Cardiac muscle cell (in vitro differentiated cells and primary cell): ENCODE data around the gene NHSL2. TPM values are rescaled to one million over a fixed set of nuclear protein-coding genes. Genes with fewer than 3 reads are reported as not detected.
A peak's percentile ranks its signal among the peaks of the same experiment; 100 is the strongest.

Experiments used
- DNase-seq, 2 donors: peaks; one replicate each; pipeline versions ENCODE4 v3.0.0 to v3.0.0-alpha.2; 2010 to 2017; ENCODE audit warnings: low read depth in 1 of 2, low spot score in 1 of 2
- H3K27ac ChIP-seq: fragments of 200-600 bp; sonication (generic); 2 replicates; pipeline ENCODE4 v1.5.1; 2016
- H3K27me3 ChIP-seq: fragments of 200-600 bp; sonication (generic); 2 replicates; pipeline ENCODE4 v1.6.0; 2016; ENCODE audit warnings: control low read depth
- H3K36me3 ChIP-seq: fragments of 200-600 bp; sonication (generic); 2 replicates; pipeline ENCODE4 v1.5.1; 2016; ENCODE audit warnings: control low read depth
- H3K4me1 ChIP-seq: fragments of 200-600 bp; sonication (generic); 2 replicates; pipeline ENCODE4 v1.8.1; 2017; ENCODE audit warnings: low read depth, mild to moderate bottlenecking, mixed run types
- H3K4me3 ChIP-seq: fragments of 200-600 bp; sonication (generic); 2 replicates; pipeline ENCODE4 v1.5.1; 2016; ENCODE audit warnings: mild to moderate bottlenecking
- H3K9me3 ChIP-seq: fragments of 200-600 bp; sonication (generic); 2 replicates; pipeline ENCODE4 v1.5.1; 2017; ENCODE audit warnings: low read depth, mild to moderate bottlenecking, control low read depth
- polyA plus RNA-seq: library from polyadenylated mRNA; unstranded; fragments of >200 nt; fragmentation: Nextera tagmentation; extraction: Ambion mirVana; gene quantifications from 2 replicates; pipeline ENCODE4 v1.2.1, GENCODE V29; 2016
- total RNA-seq: library from RNA; depleted of rRNA; stranded (reverse); fragments of >200 nt; gene quantifications from 2 replicates; pipeline ENCODE4 v1.2.3, GENCODE V29; 2016
- TF ChIP-seq, protein P1 (sequence below): IDR thresholded peaks from 2 replicates; pipeline ENCODE4 v1.5.1; 2012; ENCODE audit warnings: low read depth, mild to moderate bottlenecking, low read length

The NHSL2 gene
- total and polyA plus RNA-seq, 2 experiments from 2014 or later, result 6.6 to 7.9 TPM

DNA sequence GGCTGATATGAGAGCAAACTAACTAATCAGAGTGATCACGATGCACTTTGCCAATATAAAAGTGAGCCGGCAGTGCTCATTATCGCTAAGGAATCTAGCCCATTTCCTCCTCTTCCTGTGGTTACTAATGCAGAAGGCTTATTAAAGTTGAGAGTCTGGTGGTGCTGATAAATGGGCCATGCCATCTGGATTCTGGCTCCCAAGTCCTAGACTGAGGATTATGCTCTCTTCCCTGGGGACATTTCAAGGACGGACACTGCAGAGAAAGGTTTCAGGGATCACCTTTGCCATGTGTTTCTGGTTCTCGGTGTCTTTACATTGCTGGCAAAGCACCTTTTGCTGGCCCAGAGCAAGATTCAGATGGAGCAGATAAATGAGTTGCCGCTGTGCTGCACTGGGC, 135.8 kb downstream of the NHSL2 start:
- Histone ChIP-seq H3K27ac (peak overlapping the region; percentile 100), H3K27me3 (no peaks in the 10 kb centered on the region), H3K4me3 (no peak overlapping the region), H3K9me3 (no peaks in the 10 kb centered on the region), H3K36me3 (no peaks in the 10 kb centered on the region), H3K4me1 (peaks cover 16% of the 10 kb centered on the region)
- DNase-seq, result no peak
- TF ChIP-seq, protein P1, sequence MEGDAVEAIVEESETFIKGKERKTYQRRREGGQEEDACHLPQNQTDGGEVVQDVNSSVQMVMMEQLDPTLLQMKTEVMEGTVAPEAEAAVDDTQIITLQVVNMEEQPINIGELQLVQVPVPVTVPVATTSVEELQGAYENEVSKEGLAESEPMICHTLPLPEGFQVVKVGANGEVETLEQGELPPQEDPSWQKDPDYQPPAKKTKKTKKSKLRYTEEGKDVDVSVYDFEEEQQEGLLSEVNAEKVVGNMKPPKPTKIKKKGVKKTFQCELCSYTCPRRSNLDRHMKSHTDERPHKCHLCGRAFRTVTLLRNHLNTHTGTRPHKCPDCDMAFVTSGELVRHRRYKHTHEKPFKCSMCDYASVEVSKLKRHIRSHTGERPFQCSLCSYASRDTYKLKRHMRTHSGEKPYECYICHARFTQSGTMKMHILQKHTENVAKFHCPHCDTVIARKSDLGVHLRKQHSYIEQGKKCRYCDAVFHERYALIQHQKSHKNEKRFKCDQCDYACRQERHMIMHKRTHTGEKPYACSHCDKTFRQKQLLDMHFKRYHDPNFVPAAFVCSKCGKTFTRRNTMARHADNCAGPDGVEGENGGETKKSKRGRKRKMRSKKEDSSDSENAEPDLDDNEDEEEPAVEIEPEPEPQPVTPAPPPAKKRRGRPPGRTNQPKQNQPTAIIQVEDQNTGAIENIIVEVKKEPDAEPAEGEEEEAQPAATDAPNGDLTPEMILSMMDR, result no peak

GRCh38 chrX:72048510-72049455, 138.1 kb downstream of the NHSL2 start:
- TF ChIP-seq, protein P1, result no peak

GRCh38 chrX:72050011-72050410, 139.4 kb downstream of the NHSL2 start:
- H3K4me3 ChIP-seq, result no peak overlapping the region
- H3K9me3 ChIP-seq, result no peaks in the 10 kb centered on the region
- TF ChIP-seq, protein P1, result no peak
- H3K36me3 ChIP-seq, result no peaks in the 10 kb centered on the region
- no peaks in the 10 kb centered on the region for H3K27me3 ChIP-seq
- H3K27ac ChIP-seq, result no peak overlapping the region
- DNase-seq, result no peak
- peaks cover 14% of the 10 kb centered on the region for H3K4me1 ChIP-seq

More at GRCh38 chrX:72048510-72049455, 138.1 kb downstream of the NHSL2 start:
- Histone ChIP-seq H3K4me3 (no peak overlapping the region), H3K4me1 (peaks cover 16% of the 10 kb centered on the region), H3K9me3 (no peaks in the 10 kb centered on the region), H3K27ac (no peak overlapping the region), H3K27me3 (no peaks in the 10 kb centered on the region), H3K36me3 (no peaks in the 10 kb centered on the region)
- DNase-seq, result no peak

- H3K4me1 ChIP-seq, result peaks cover 1% of the 10 kb centered on the region
- H3K4me3 ChIP-seq, result no peak overlapping the region
- TF ChIP-seq, protein P1, result no peak
- H3K27ac ChIP-seq, result no peak overlapping the region
- no peaks in the 10 kb centered on the region for H3K9me3 ChIP-seq
- H3K27me3 ChIP-seq, result no peaks in the 10 kb centered on the region
- DNase-seq, result no peak
- H3K36me3 ChIP-seq, result no peaks in the 10 kb centered on the region
Observed at GRCh38 chrX:72051589-72051988, 140.9 kb downstream of the NHSL2 start.

DNA sequence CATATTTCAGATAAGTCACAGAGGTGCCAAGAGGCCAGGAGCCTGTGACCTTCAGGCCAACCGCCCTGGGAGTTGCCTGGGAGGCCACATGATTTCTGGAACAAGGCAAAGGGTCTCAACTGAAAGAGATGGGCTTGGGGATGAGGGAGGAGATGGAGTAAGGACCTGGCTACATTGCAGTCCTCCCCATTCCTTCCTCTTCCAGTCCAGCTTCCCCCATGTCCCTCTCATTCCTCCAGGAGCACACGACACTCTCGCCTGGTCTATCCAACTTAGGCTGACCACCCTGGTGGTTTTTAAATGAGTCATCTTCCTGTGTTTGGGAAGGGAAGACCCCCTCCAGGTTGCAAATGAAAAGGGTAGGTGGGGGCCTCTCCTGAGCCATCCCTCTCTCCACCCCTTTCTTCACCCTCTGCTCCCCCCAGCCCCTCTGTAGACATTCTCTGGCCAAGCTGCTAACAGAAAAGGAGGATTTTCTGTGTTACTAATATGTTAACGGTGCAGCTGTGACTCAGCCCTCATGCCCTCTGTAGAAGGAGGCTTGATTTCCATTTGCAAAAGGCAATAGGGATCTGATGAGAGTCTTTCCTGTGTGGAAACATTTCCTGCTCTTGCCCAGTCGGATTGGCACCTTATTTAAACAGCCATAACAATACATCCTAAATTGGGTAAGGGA, 141.9 kb downstream of the NHSL2 start:
- no peaks in the 10 kb centered on the region for H3K4me1 ChIP-seq
- peak in 1 of 2 donors; percentile 18 for DNase-seq
- no peaks in the 10 kb centered on the region for H3K36me3 ChIP-seq
- no peak overlapping the region for H3K4me3 ChIP-seq
- H3K27me3 ChIP-seq, result no peaks in the 10 kb centered on the region
- H3K9me3 ChIP-seq, result no peaks in the 10 kb centered on the region
- no peak overlapping the region for H3K27ac ChIP-seq
- TF ChIP-seq, protein P1, result no peak
